HepG2 (cell line): ENCODE data around the gene SERTAD2. TPM values are rescaled to one million over a fixed set of nuclear protein-coding genes. Genes with fewer than 3 reads are reported as not detected.

Experiments used
- CHCHD3 ChIP-seq: sonication (generic); formaldehyde crosslinking; IDR thresholded peaks from 2 replicates; pipeline ENCODE4 v1.8.0; 2022; ENCODE audit warnings: mild to moderate bottlenecking, missing genetic modification reagents, moderate library complexity
- CHD2 ChIP-seq: IDR thresholded peaks from 2 replicates; pipeline ENCODE4 v1.6.1; 2011; ENCODE audit warnings: low read depth, low read length, improper control_type of control experiment
- ESRRA ChIP-seq: sonication (generic); formaldehyde crosslinking; IDR thresholded peaks from 2 replicates; pipeline ENCODE4 v1.5.1; 2020; ENCODE audit warnings: mild to moderate bottlenecking, low read depth, missing genetic modification reagents
- HNF4A ChIP-seq: sonication (generic); formaldehyde crosslinking; IDR thresholded peaks from 2 replicates; pipeline ENCODE4 v1.4.0; 2020; ENCODE audit warnings: missing genetic modification reagents
- KLF6 ChIP-seq: IDR thresholded peaks from 2 replicates; pipeline ENCODE4 v1.8.0; 2016; ENCODE audit warnings: missing biosample characterization, missing genetic modification reagents
- LCORL ChIP-seq, 2 experiments: fragments of 450-650 bp in 1 of 2; sonication (generic) in 1 of 2; formaldehyde crosslinking in 1 of 2; IDR thresholded peaks; 2 replicates each; pipeline versions ENCODE4 v1.5.0 to v1.6.1; 2017 to 2020; ENCODE audit warnings: antibody characterized with exemption in 1 of 2, missing genetic modification reagents in 1 of 2
- PAX8 ChIP-seq: sonication (generic); formaldehyde crosslinking; IDR thresholded peaks from 2 replicates; pipeline ENCODE4 v1.8.0; 2022; ENCODE audit warnings: mild to moderate bottlenecking, missing genetic modification reagents, borderline replicate concordance
- POGK ChIP-seq: sonication (generic); formaldehyde crosslinking; conservative IDR thresholded peaks from 2 replicates; pipeline ENCODE4 v1.8.0; 2022; ENCODE audit warnings: mild to moderate bottlenecking, moderate library complexity, missing genetic modification reagents
- POLR2G ChIP-seq: fragments of 200-400 bp; formaldehyde crosslinking; IDR thresholded peaks from 2 replicates; pipeline ENCODE4 v1.6.1; 2018; ENCODE audit warnings: mild to moderate bottlenecking, low read depth, low read length, moderate library complexity
- RFXANK ChIP-seq: IDR thresholded peaks from 2 replicates; pipeline ENCODE4 v1.6.1; 2016
- RNF2 ChIP-seq: fragments of 450-650 bp; conservative IDR thresholded peaks from 2 replicates; pipeline ENCODE4 v1.6.1; 2016; ENCODE audit warnings: low read depth
- TGIF2 ChIP-seq: IDR thresholded peaks from 2 replicates; pipeline ENCODE4 v1.6.1; 2016; ENCODE audit warnings: control low read depth, missing compliant biosample characterization
- ZFP36 ChIP-seq: fragments of 150-350 bp; IDR thresholded peaks from 2 replicates; pipeline ENCODE4 v1.6.1; 2018; ENCODE audit warnings: borderline replicate concordance, low read length, low read depth; ENCODE audit not compliant: partially characterized antibody
- ZKSCAN8 ChIP-seq: IDR thresholded peaks from 2 replicates; pipeline ENCODE4 v1.6.1; 2016; ENCODE audit warnings: borderline replicate concordance, missing genetic modification reagents, missing compliant biosample characterization
- ZNF136 ChIP-seq: sonication (generic); formaldehyde crosslinking; IDR thresholded peaks from 2 replicates; pipeline ENCODE4 v1.8.1; 2022; ENCODE audit warnings: low read depth, mild to moderate bottlenecking, moderate library complexity, missing genetic modification reagents
- ZNF225 ChIP-seq: sonication (generic); formaldehyde crosslinking; IDR thresholded peaks from 2 replicates; pipeline ENCODE4 v1.4.0; 2020; ENCODE audit warnings: mild to moderate bottlenecking, missing genetic modification reagents
- ZNF3 ChIP-seq: IDR thresholded peaks from 2 replicates; pipeline ENCODE4 v1.7.0; 2017; ENCODE audit warnings: inconsistent platforms
- ZNF407 ChIP-seq: sonication (generic); formaldehyde crosslinking; IDR thresholded peaks from one replicate; pipeline ENCODE4 v1.5.1; 2020; ENCODE audit warnings: mild to moderate bottlenecking, missing genetic modification reagents; ENCODE audit errors: not compliant biosample characterization
- ZNF776 ChIP-seq: sonication (generic); formaldehyde crosslinking; IDR thresholded peaks from 2 replicates; pipeline ENCODE4 v1.4.0; 2020; ENCODE audit warnings: mild to moderate bottlenecking, missing genetic modification reagents
- ZNF780A ChIP-seq: sonication (generic); formaldehyde crosslinking; IDR thresholded peaks from 2 replicates; pipeline ENCODE4 v1.8.0; 2022; ENCODE audit warnings: mild to moderate bottlenecking, missing genetic modification reagents, moderate library complexity
- ZNF850 ChIP-seq: sonication (generic); formaldehyde crosslinking; conservative IDR thresholded peaks from 2 replicates; pipeline ENCODE4 v1.9.0; 2021; ENCODE audit warnings: mild to moderate bottlenecking, missing genetic modification reagents
- polyA plus RNA-seq, 8 experiments: library from polyadenylated mRNA; depleted of rRNA in 3 of 8; stranded (reverse) in 7 of 8; unstranded in 1 of 8; fragments of >200 nt; fragmentation: Illumina TruSeq in 4 of 8; extraction: Trizol in 4 of 8; gene quantifications; 2 replicates each; pipeline versions ENCODE4 v1.2.1 to v1.2.3, GENCODE V29; 2011 to 2016; ENCODE audit warnings: low read depth in 4 of 8, missing spikeins in 1 of 8, mixed read lengths in 1 of 8; ENCODE audit not compliant: insufficient read depth in 1 of 8
- total RNA-seq, 5 experiments: library from RNA; depleted of rRNA; stranded (reverse); fragments of >200 nt; fragmentation: Illumina TruSeq; extraction: Trizol; gene quantifications; 2 replicates each; pipeline ENCODE4 v1.2.3, GENCODE V29; 2016; ENCODE audit warnings: low read depth in 1 of 5

Gene SERTAD2
- total and polyA plus RNA-seq, 2 of the 13 experiments (the other 11 are each of a cell fraction or from before 2014, with no cell fraction given): 6.7 to 22.6 TPM

- TF ChIP-seq POLR2G (peak; percentile 96), ZNF3 (CRISPR knock-in tag) (0 out of 2 replicates have a peak, but pooled peaks have one; percentile 20), ZNF225 (CRISPR knock-in tag) (no peak; the same call in 1 of the 2 replicates), CHCHD3 (CRISPR knock-in tag) (peak; percentile 71; the same call in 1 of the 2 replicates), ZNF407 (CRISPR knock-in tag) (no peak), ESRRA (CRISPR knock-in tag) (no peak), HNF4A (CRISPR knock-in tag) (peak; percentile 41; the same call in 1 of the 2 replicates), TGIF2 (CRISPR knock-in tag) (peak; percentile 67; the same call in 1 of the 2 replicates), ZKSCAN8 (CRISPR knock-in tag) (no peak), PAX8 (no peak), ZNF850 (CRISPR knock-in tag) (no peak), ZFP36 (no peak), KLF6 (CRISPR knock-in tag) (peak; percentile 27; the same call in 1 of the 2 replicates), ZNF136 (CRISPR knock-in tag) (peak; percentile 82; the same call in 1 of the 2 replicates), ZNF780A (CRISPR knock-in tag) (peak; percentile 35; the same call in 1 of the 2 replicates), ZNF776 (CRISPR knock-in tag) (peak; percentile 59; the same call in 1 of the 2 replicates), POGK (CRISPR knock-in tag) (peak; percentile 91), LCORL (IDR thresholded peaks at IDR 0.05) (no peak), LCORL (CRISPR knock-in tag; IDR thresholded peaks at IDR 0.05) (peak; percentile 93), RFXANK (CRISPR knock-in tag) (no peak), CHD2 (0 out of 2 replicates have a peak, but pooled peaks have one; percentile 34), RNF2 (peak; percentile 79; the same call in 1 of the 2 replicates)
Measured at GRCh38 chr2:64654063-64654811, 524 bp upstream of the SERTAD2 start (continued).
